AG10803 (cell line): ENCODE data around the gene OR51I2.

Experiments used
- DNase-seq: peaks from one replicate; pipeline ENCODE4 v3.0.0; 2010; ENCODE audit warnings: low read depth
- H3K4me3 ChIP-seq: 2 replicates; pipeline ENCODE4 v1.5.1; 2011; ENCODE audit warnings: mild to moderate bottlenecking, low read length, control low read depth
- TF ChIP-seq, protein P1 (sequence below): conservative IDR thresholded peaks from 2 replicates; pipeline ENCODE4 v1.5.1; 2011; ENCODE audit warnings: mild to moderate bottlenecking, low read length, control low read depth, inconsistent platforms

The OR51I2 gene

DNA sequence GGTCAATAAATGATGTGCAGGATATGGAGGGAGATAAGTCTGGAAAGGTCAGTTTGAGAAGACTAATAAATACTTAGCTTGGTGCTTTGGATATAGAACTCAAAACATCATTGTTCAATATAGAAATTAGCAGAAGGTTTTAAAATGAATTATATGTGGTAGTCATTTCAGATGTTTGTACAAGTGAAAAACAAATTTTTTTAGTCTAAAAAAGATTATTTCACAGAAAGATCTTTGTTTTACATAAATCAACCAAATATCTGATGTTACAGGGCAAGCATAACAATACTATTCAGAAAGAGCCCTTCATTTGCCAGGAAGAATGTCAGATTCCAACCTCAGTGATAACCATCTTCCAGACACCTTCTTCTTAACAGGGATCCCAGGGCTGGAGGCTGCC, 39.3 kb downstream of the OR51I2 start, which contains the start of gene OR52D1:
Gene OR52D1, plus strand, starts transcription at position 301 of the 400 bp plus-strand sequence. Its CDS starts 22 bp downstream, at position 323.
- TF ChIP-seq, protein P1, sequence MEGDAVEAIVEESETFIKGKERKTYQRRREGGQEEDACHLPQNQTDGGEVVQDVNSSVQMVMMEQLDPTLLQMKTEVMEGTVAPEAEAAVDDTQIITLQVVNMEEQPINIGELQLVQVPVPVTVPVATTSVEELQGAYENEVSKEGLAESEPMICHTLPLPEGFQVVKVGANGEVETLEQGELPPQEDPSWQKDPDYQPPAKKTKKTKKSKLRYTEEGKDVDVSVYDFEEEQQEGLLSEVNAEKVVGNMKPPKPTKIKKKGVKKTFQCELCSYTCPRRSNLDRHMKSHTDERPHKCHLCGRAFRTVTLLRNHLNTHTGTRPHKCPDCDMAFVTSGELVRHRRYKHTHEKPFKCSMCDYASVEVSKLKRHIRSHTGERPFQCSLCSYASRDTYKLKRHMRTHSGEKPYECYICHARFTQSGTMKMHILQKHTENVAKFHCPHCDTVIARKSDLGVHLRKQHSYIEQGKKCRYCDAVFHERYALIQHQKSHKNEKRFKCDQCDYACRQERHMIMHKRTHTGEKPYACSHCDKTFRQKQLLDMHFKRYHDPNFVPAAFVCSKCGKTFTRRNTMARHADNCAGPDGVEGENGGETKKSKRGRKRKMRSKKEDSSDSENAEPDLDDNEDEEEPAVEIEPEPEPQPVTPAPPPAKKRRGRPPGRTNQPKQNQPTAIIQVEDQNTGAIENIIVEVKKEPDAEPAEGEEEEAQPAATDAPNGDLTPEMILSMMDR, result no peak
- H3K4me3 ChIP-seq, result no peak within 1 kb of the TSS
- DNase-seq, result no peak

DNA sequence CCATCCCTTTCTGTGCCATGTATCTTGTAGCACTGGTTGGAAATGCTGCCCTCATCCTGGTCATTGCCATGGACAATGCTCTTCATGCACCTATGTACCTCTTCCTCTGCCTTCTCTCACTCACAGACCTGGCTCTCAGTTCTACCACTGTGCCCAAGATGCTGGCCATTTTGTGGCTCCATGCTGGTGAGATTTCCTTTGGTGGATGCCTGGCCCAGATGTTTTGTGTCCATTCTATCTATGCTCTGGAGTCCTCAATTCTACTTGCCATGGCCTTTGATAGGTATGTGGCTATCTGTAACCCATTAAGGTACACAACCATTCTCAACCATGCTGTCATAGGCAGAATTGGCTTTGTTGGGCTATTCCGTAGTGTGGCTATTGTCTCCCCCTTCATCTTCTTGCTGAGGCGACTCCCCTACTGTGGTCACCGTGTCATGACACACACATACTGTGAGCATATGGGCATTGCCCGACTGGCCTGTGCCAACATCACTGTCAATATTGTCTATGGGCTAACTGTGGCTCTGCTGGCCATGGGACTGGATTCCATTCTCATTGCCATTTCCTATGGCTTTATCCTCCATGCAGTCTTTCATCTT, 39.8 kb downstream of the OR51I2 start:
- DNase-seq, result no peak
- no peak overlapping the region for H3K4me3 ChIP-seq
- TF ChIP-seq, protein P1, result no peak

DNA sequence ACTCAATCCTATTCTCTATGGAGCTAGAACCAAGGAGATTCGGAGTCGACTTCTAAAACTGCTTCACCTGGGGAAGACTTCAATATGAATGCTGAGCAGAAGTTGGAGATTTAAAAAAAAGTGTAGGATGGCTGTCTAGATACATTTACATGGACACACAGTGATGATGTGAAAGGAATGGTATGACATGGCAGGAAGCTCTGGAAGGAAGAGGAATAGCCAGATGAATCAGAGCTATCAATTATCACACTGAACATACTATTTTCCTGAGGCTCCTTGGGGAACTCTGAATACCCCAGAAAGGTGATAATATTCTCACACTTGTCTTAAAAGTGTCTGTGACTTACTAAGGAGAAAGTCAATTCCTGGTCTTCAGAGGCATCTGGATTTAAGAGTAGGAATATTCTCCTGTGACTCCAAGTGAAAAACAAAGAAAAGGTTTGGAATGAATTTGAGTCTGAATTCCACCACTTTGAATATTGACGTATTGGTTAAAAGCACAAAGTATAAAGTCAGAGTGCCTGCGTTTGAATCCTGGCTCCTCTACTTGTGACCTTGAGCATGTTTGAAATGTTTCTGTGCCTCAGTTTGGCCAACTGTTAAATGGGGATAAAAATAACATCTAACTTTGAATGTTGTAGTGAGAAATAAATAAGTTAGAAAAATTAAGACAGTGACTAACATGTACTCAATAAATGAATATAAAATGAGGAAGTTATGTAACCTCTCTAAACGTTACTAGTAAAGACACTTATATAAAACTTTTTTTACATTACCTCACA, 40.6 kb downstream of the OR51I2 start:
- DNase-seq, result no peak
- TF ChIP-seq, protein P1, result no peak
- no peak overlapping the region for H3K4me3 ChIP-seq

DNA sequence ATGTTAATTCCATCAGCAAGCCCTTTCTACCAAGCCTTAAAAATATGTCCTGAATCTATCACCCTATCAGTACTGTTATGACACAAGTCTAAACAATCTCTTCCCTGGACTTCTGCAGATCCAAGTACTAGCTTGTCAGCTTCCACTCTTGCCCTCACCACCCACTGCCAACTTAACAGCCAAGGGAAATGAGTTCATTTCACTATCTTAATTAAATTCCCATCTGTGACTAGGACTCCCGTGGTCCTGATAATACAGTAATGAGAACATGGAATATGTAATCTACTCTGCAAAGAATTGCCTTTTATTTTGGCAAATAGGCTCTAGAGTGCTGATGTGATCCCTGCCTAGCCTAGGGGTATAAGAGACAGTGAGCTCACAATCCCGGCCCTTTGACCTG, 50.5 kb downstream of the OR51I2 start:
- TF ChIP-seq, protein P1, result no peak
- H3K4me3 ChIP-seq, result no peak overlapping the region
- no peak for DNase-seq

DNA sequence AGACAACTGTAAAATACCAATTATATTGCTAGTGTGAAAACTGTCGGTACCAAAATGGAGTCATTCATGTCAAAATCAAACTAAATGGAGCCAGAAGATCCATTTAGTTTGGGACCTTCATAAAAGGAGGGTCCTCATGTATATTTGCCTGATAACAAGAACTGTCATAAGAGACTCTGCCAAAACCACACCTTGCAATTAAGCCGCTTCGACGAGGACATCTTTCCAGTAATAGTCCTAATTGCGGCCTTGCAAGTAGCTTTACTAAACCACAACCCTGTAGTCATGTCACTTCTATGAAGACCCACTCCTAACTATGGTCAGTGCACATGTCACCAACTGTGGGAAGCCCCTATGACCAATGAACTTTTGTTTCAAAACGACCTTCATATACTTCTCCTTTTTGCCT, 51.3 kb downstream of the OR51I2 start:
- no peak overlapping the region for H3K4me3 ChIP-seq
- no peak for DNase-seq
- TF ChIP-seq, protein P1, result no peak

DNA sequence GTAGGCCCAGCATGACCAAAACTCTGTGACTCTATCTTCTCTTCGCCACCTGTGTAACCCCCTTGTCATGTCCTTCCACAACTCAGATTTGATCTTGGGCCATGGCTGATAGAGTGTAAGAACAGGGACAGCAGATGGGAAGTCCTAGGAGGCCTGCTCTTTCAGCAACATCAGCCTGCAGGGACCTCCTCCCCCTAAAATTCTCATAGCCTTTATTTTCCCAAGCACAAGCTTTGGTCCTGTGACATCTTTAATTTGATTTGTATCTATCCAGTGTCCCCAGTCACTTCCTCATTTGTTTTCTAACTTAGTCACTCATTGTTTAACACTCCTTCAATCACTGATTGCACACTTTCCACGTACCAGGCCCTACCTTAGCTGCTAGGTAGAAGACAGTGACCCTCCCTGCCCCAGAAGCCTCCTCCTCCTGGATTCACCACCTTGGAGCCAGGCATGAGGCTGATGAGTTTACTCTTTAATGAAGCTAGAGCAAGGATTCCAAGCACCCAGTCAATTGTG, 55.3 kb downstream of the OR51I2 start:
- DNase-seq, result no peak
- H3K4me3 ChIP-seq, result no peak overlapping the region
- TF ChIP-seq, protein P1, result no peak
